Trophoblast cell (in vitro differentiated cells and primary cell): ENCODE measurements around the gene POLR2C.

Source experiments
- DNase-seq, 2 donors: peaks; one replicate each; pipeline ENCODE4 v3.0.0-alpha.2; 2016
- H2AFZ ChIP-seq: 2 replicates; pipeline ENCODE4 v1.6.1; 2013; ENCODE audit warnings: low read length, moderate library complexity, mild to moderate bottlenecking; ENCODE audit not compliant: insufficient read depth, poor library complexity
- H2AK5ac ChIP-seq: 2 replicates; pipeline ENCODE4 v1.6.1; 2013; ENCODE audit warnings: mild to moderate bottlenecking, low read length
- H2BK120ac ChIP-seq: 2 replicates; pipeline ENCODE4 v1.6.1; 2013; ENCODE audit warnings: low read length, mild to moderate bottlenecking, moderate library complexity; ENCODE audit not compliant: insufficient read depth, poor library complexity
- H2BK12ac ChIP-seq: 2 replicates; pipeline ENCODE4 v1.6.1; 2013; ENCODE audit warnings: mild to moderate bottlenecking, low read length, moderate library complexity
- H2BK5ac ChIP-seq: 2 replicates; pipeline ENCODE4 v1.6.1; 2013; ENCODE audit warnings: low read length, low read depth, moderate library complexity, mild to moderate bottlenecking; ENCODE audit not compliant: poor library complexity
- H3K14ac ChIP-seq: 2 replicates; pipeline ENCODE4 v1.6.1; 2013; ENCODE audit warnings: mild to moderate bottlenecking, low read length
- H3K18ac ChIP-seq: 2 replicates; pipeline ENCODE4 v1.6.1; 2013; ENCODE audit warnings: mild to moderate bottlenecking, low read length
- H3K23ac ChIP-seq: 2 replicates; pipeline ENCODE4 v1.6.1; 2013; ENCODE audit warnings: low read length
- H3K27ac ChIP-seq: 2 replicates; pipeline ENCODE4 v1.5.1; 2013; ENCODE audit warnings: low read depth, mild to moderate bottlenecking, inconsistent platforms, low read length, moderate library complexity
- H3K27me3 ChIP-seq: 2 replicates; pipeline ENCODE4 v1.6.1; 2013; ENCODE audit warnings: inconsistent platforms, mild to moderate bottlenecking, low read length, moderate library complexity; ENCODE audit not compliant: insufficient read depth
- H3K36me3 ChIP-seq, 2 experiments: 1 replicate in 1 of 2; 2 replicates in 1 of 2; pipeline ENCODE4 v1.6.1; 2013; ENCODE audit warnings: low read length in 2 of 2, mild to moderate bottlenecking in 2 of 2, moderate library complexity in 1 of 2; ENCODE audit not compliant: insufficient read depth in 2 of 2, control insufficient read depth in 1 of 2
- H3K4ac ChIP-seq: 2 replicates; pipeline ENCODE4 v1.6.1; 2013; ENCODE audit warnings: low read depth, mild to moderate bottlenecking, low read length, moderate library complexity
- H3K4me1 ChIP-seq, 2 experiments: 1 replicate in 1 of 2; 2 replicates in 1 of 2; pipeline ENCODE4 v1.6.1; 2013; ENCODE audit warnings: low read length in 2 of 2, mild to moderate bottlenecking in 2 of 2, moderate library complexity in 1 of 2; ENCODE audit not compliant: insufficient read depth in 2 of 2, control insufficient read depth in 1 of 2
- H3K4me2 ChIP-seq: 2 replicates; pipeline ENCODE4 v1.6.1; 2013; ENCODE audit warnings: inconsistent platforms, mild to moderate bottlenecking, low read length, moderate library complexity
- H3K4me3 ChIP-seq: 2 replicates; pipeline ENCODE4 v1.5.1; 2013; ENCODE audit warnings: mild to moderate bottlenecking, low read depth, low read length, inconsistent platforms
- H3K79me1 ChIP-seq: one replicate; pipeline ENCODE4 v1.6.1; 2013; ENCODE audit warnings: low read length
- H3K79me2 ChIP-seq: 2 replicates; pipeline ENCODE4 v1.6.1; 2013; ENCODE audit warnings: low read length, mild to moderate bottlenecking; ENCODE audit not compliant: control insufficient read depth, insufficient read depth, poor library complexity
- H3K9ac ChIP-seq: 2 replicates; pipeline ENCODE4 v1.6.1; 2013; ENCODE audit warnings: mild to moderate bottlenecking, low read length
- H3K9me3 ChIP-seq: 2 replicates; pipeline ENCODE4 v1.6.1; 2013; ENCODE audit warnings: low read depth, mild to moderate bottlenecking, control low read depth, inconsistent platforms, low read length; ENCODE audit not compliant: insufficient read depth
- H4K12ac ChIP-seq: 2 replicates; pipeline ENCODE4 v1.6.1; 2013; ENCODE audit warnings: low read depth, mild to moderate bottlenecking, low read length, moderate library complexity
- H4K8ac ChIP-seq: 2 replicates; pipeline ENCODE4 v1.6.1; 2013; ENCODE audit warnings: low read depth, mild to moderate bottlenecking, low read length, moderate library complexity
- H4K91ac ChIP-seq: one replicate; pipeline ENCODE4 v1.6.1; 2013; ENCODE audit warnings: low read depth, mild to moderate bottlenecking, low read length, moderate library complexity
- WGBS: extraction: QIAGEN DNeasy Blood & Tissue Kit; methylation state at CpG from one replicate; pipeline ENCODE4 v1.1.7; 2013; ENCODE audit warnings: missing lambda C conversion rate; ENCODE audit not compliant: insufficient read length, insufficient coverage; ENCODE audit errors: extremely low coverage; 5-methylcytosine and 5-hydroxymethylcytosine counted together

Gene POLR2C

DNA sequence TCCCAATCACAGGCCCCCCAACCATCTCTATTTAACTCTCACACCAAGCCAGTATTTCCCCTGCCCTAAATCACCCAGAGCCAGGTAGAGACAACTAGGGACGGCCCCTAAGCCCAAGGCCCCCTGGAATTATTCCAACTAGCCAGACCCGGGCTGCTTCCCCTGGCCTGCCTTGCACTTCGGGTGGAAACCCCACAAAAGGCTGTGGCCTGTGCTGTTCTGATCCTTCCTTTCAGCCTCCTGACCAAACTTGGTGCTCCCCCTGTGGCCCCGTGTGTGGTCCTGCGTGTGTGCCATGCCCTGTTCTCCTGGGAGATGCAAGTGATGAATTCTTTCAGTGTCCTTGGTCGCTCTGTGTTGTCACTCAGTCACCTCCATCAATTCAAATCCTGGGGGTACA lies 43.0 kb upstream of the POLR2C start:
- H3K4ac ChIP-seq, result no peak overlapping the region
- H3K27me3 ChIP-seq, result no peaks in the 10 kb centered on the region
- H3K14ac ChIP-seq, result no peak overlapping the region
- H2BK5ac ChIP-seq, result no peak overlapping the region
- no peak overlapping the region for H4K8ac ChIP-seq
- H2BK120ac ChIP-seq, result no peak overlapping the region
- H3K23ac ChIP-seq, result no peak overlapping the region
- H3K18ac ChIP-seq, result no peak overlapping the region
- peaks cover 10 to 16% of the 10 kb centered on the region in 2 experiments for H3K4me1 ChIP-seq
- WGBS, result no CpG with 5 or more reads among the region's 6 CpGs
- no peaks in the 10 kb centered on the region for H3K9me3 ChIP-seq
- H4K12ac ChIP-seq, result no peak overlapping the region
- H2AK5ac ChIP-seq, result peak overlapping the region; percentile 8
- peak overlapping the region; percentile 21 for H4K91ac ChIP-seq
- H3K36me3 ChIP-seq, result no peaks in the 10 kb centered on the region
- H2AFZ ChIP-seq, result no peak overlapping the region
- H3K27ac ChIP-seq, result peak overlapping the region; percentile 53
- H3K4me3 ChIP-seq, result no peak overlapping the region
- no peak for DNase-seq
- peaks cover 2% of the 10 kb centered on the region for H3K79me2 ChIP-seq
- H2BK12ac ChIP-seq, result peak overlapping the region; percentile 7
- H3K79me1 ChIP-seq, result peaks cover 22% of the 10 kb centered on the region
- no peak overlapping the region for H3K9ac ChIP-seq
- no peak overlapping the region for H3K4me2 ChIP-seq

DNA sequence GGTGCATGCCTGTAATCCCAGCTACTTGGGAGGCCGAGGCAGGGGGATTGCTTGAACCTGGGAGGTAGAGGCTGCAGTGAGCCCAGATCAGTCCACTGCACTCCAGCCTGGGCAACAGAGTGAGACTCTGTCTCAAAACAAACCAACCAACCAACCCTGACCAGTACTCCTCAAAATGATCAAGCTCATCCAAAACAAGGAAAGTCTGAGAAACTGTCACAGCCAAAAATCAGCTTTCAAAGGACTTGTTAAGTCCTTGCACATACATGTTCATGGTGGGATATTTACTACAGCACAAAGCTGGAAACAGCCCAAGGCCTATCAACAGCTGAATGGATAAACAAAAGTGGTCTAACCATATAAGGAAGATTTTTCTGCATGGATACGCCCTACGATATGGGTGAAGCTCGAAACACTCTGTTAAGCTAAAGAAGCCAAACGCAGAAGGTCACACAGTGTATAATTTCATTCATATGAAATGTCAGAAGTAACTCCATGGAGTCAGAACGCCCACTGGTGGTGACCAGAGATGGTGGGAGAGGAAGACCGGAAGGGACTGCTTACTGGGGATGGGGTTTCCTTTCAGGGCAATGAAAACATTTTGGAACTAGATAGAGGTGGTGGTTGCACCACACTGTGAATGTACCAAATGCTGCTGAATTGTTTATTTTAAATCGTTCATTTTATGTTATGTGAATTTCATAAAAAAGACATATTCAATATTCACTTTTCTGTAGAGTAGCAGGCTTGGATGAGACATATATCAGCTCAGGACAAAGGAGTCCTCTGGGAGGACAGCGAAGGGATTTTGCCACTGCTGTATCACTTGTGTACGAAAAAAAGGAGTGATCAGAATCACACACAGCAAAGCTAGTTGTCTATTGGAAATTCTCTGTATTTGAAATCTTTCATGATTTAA lies 40.2 kb upstream of the POLR2C start:
- Histone ChIP-seq H3K9ac (no peak overlapping the region), H3K36me3 (peaks cover 6 to 7% of the 10 kb centered on the region in 2 experiments), H4K91ac (no peak overlapping the region), H2BK120ac (no peak overlapping the region), H3K79me2 (no peaks in the 10 kb centered on the region), H2BK5ac (no peak overlapping the region), H4K12ac (no peak overlapping the region), H3K4me3 (no peak overlapping the region), H3K18ac (no peak overlapping the region), H3K27ac (no peak overlapping the region), H3K14ac (no peak overlapping the region), H3K4ac (no peak overlapping the region), H4K8ac (no peak overlapping the region), H2BK12ac (peak overlapping the region; percentile 34), H2AK5ac (no peak overlapping the region), H3K79me1 (peaks cover 10% of the 10 kb centered on the region), H3K4me2 (no peak overlapping the region), H2AFZ (no peak overlapping the region), H3K9me3 (no peaks in the 10 kb centered on the region), H3K4me1 (peaks cover 4 to 8% of the 10 kb centered on the region in 2 experiments), H3K23ac (no peak overlapping the region), H3K27me3 (no peaks in the 10 kb centered on the region)
- peak; percentile 57 to 72 for DNase-seq
- WGBS, result no CpG with 5 or more reads among the region's 10 CpGs

DNA sequence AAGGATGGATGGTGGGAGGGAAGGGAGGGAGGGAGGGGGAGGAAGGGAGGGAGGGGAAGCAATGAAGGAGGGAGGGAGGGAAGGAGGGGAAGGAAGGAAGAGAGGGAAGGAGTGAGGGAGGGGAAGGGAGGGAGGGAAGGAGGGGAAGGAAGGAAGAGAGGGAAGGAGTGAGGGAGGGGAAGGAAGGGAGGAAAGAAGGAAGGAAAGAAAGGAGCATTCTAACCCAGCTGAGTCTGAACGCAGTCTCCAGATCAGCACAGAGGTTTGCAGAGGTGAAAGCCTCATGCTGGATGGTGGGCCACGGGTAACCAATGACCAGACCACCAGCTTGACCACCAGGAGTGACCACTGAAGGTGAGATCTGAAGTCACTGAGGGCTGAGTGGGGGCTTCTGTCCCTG lies 39.3 kb upstream of the POLR2C start:
- no peak overlapping the region for H4K8ac ChIP-seq

DNA sequence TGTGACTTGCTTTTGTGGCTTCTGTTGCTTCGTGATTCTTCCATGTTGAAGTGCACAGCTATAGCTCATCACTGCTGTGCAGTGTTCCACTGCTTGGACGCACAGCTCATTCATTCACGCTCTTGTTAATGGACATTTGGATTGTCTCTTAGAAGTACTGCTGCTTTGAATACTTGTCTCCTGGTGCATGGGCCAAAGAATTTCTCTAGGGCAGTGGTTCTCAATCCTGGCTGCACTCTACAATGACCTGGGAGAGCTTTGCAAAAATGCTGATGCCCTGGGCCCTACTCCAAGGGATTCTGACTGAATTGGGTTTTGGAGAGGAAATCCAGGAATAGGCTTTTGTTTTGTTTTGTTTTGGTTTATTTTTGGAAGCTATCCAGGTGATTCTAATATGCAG lies 37.9 kb upstream of the POLR2C start:
- H3K4me3 ChIP-seq, result no peak overlapping the region

More for the DNA sequence above, 39.3 kb upstream of the POLR2C start:
- H3K9ac ChIP-seq, result no peak overlapping the region
- H2BK12ac ChIP-seq, result no peak overlapping the region
- no peak overlapping the region for H3K27ac ChIP-seq
- no peak overlapping the region for H3K18ac ChIP-seq
- H2BK120ac ChIP-seq, result no peak overlapping the region
- peaks cover 0 to 5% of the 10 kb centered on the region in 2 experiments for H3K4me1 ChIP-seq
- H3K79me1 ChIP-seq, result peaks cover 6% of the 10 kb centered on the region
- no peak overlapping the region for H3K23ac ChIP-seq
- H2AK5ac ChIP-seq, result no peak overlapping the region
- H2AFZ ChIP-seq, result no peak overlapping the region
- no peak overlapping the region for H3K14ac ChIP-seq
- H3K79me2 ChIP-seq, result no peaks in the 10 kb centered on the region
- no CpG with 5 or more reads among the region's 2 CpGs for WGBS
- H4K91ac ChIP-seq, result no peak overlapping the region
- no peak overlapping the region for H2BK5ac ChIP-seq
- H3K4me3 ChIP-seq, result no peak overlapping the region
- no peaks in the 10 kb centered on the region for H3K27me3 ChIP-seq
- DNase-seq, result no peak
- H3K36me3 ChIP-seq, result peaks cover 9 to 11% of the 10 kb centered on the region in 2 experiments
- H4K12ac ChIP-seq, result no peak overlapping the region
- no peak overlapping the region for H3K4me2 ChIP-seq
- H3K4ac ChIP-seq, result no peak overlapping the region
- H3K9me3 ChIP-seq, result no peaks in the 10 kb centered on the region

More for the DNA sequence above, 37.9 kb upstream of the POLR2C start:
- DNase-seq, result no peak
- Histone ChIP-seq H3K9ac (no peak overlapping the region), H3K27me3 (no peaks in the 10 kb centered on the region), H3K36me3 (peaks cover 17 to 22% of the 10 kb centered on the region in 2 experiments), H4K91ac (no peak overlapping the region), H4K12ac (no peak overlapping the region), H3K4me2 (no peak overlapping the region), H3K18ac (no peak overlapping the region), H3K79me1 (peaks cover 2% of the 10 kb centered on the region), H2BK5ac (no peak overlapping the region), H3K4me1 (no peaks in the 10 kb centered on the region), H3K27ac (no peak overlapping the region), H3K79me2 (no peaks in the 10 kb centered on the region), H2BK120ac (no peak overlapping the region), H2AFZ (no peak overlapping the region), H2BK12ac (no peak overlapping the region), H2AK5ac (no peak overlapping the region), H3K4ac (no peak overlapping the region), H3K9me3 (no peaks in the 10 kb centered on the region), H4K8ac (no peak overlapping the region), H3K23ac (no peak overlapping the region), H3K14ac (no peak overlapping the region)
- no CpG with 5 or more reads among the region's 3 CpGs for WGBS
